Measurements from ENCODE around the gene SPIB.
"Not testable (repeated sequence)": the region's sequence is repeated elsewhere in the genome, so short reads cannot be mapped to it uniquely, and the experiment has no call there.

Gene SPIB

GRCh38 chr19:50435221-50435620 is 16.5 kb downstream of the SPIB start:
- no peak overlapping the region for H3K4me3 ChIP-seq (ENCODE audit: low read depth, low read length)

- no peak overlapping the region for H3K4me3 ChIP-seq (ENCODE audit: low read depth, low read length)
Observed at GRCh38 chr19:50435627-50436026, 16.9 kb downstream of the SPIB start.

DNA sequence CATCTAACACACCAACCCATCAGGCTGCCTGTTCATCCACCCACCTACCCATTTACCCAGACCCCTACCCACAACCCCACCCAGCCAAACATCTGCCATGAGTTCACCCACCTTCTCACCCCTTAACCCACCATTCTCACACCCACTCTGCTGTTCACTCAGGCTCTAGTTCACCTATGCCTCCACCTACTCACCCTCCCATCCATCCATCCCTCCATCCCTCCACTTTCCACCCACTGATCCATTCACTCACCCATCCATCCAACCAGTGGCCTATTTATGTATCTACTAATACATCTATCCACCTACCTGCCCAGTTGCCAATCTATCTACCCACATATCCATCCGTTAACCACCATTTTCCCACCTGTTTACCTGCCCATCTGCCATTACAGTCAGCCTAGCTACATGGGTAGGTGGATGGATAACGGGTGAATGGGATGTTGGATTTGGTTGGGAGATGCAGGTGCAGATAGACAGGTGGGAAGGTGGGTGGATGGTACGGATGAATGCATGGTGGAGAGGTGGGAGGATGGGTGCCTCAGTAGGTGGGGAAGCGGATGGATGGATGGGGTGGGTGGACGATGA is 19.2 kb downstream of the SPIB start:
- H3K4me3 ChIP-seq (ENCODE audit: low read depth, low read length), result no peak overlapping the region

GRCh38 chr19:50439130-50439529 is 20.4 kb downstream of the SPIB start:
- H3K4me3 ChIP-seq (ENCODE audit: low read depth, low read length), result not testable (repeated sequence)

GRCh38 chr19:50444059-50444458 is 25.3 kb downstream of the SPIB start:
- H3K4me3 ChIP-seq (ENCODE audit: low read depth, low read length), result no peak overlapping the region

DNA sequence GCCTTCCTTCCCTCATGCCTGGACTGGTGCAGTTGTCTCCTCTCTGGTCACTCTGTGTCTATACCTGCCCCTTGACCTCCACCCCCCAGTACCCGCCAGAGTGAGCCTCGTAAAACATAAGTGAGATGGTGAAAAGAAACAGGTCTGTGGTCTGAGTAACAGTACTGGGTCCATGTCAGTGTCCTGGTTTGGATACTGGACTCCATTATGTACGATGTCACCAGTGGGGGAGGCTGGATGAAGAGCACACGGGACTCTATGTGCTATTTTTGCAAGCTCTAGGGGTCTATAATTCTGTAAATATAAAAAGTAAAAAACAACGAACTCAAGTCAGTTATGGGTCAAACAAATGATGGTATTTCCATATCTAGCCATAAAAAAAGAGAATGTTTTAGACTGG is 28.3 kb downstream of the SPIB start:
- no peak overlapping the region for H3K4me3 ChIP-seq (ENCODE audit: low read depth, low read length)

GRCh38 chr19:50447750-50448149 is 29.0 kb downstream of the SPIB start:
- no peak overlapping the region for H3K4me3 ChIP-seq (ENCODE audit: low read depth, low read length)

GRCh38 chr19:50449236-50449899 is 30.6 kb downstream of the SPIB start:
- H3K4me3 ChIP-seq (ENCODE audit: low read depth, low read length), result no peak overlapping the region

DNA sequence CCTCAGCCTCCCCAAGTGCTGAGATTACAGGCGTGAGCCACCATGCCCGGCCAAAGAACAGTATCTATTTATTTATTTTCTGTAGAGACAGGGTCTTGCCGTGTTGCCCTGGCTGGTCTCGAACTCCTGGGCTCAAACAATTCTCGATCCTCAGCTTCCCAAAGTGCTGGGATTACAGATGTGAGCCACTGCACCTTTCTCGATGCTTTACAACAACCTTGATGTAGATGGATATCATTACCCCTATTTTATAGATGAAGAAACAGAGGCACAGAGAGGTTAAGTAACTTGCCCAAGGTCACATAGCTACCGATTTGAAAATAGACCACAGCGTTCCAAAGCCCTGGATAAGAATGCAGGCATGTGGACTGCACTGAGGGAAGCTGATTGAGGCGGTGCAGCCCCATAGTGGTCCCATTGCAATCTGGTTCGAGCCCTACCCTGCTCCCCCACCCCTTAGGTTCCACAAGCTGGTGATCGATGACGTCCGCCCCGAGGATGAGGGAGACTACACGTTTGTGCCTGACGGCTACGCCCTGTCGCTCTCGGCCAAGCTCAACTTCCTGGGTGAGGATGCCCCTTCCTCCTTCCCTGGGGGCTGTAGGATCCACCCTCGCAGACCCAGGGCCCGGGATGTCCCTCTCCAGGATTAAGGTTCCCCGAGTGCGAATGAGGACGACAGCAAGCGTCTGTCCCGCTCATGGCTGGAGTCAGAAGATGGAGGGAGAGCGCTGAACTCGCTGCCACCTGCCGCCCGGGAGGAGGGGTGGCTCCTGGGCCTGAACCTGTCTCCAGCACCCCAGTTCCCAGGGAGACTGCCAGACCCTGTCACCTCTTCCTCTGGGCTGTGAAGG is 31.9 kb downstream of the SPIB start:
- H3K4me3 ChIP-seq (ENCODE audit: low read depth, low read length), result no peak overlapping the region

DNA sequence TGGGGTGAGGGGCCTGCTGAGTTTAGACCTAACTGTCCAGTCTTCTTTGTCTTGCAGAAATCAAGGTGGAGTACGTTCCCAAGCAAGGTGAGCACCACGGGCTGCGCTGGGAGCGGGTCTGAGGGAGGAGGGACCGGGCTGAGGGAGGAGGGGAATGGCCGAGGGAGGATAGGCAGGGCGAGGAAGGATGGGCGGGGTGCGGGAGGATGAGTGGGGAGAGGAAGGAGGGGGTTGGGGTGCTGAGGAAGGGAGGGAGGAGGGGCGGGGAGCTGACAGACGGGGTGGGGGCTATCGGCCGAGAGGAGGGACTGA is 32.4 kb downstream of the SPIB start:
- H3K4me3 ChIP-seq (ENCODE audit: low read depth, low read length), result no peak overlapping the region

DNA sequence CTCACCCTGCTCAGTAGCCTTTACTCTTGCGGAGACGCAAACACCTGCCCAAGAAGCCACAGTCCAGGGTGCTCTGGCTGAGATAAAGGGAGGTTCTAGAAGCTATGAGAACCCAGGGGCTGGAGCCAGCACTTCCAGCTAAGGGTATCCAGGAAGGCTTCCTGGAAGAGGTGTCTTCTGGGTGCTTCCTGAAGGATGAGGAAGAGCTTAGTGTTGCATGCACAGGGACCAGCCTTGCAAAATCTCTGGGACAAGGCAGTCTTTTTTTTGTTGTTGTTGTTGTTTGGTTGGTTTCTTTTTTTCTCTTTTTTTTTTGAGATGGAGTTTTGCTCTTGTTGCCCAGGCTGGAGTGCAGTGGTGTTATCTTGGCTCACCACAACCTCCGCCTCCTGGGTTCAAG is 34.5 kb downstream of the SPIB start:
- H3K4me3 ChIP-seq (ENCODE audit: low read depth, low read length), result no peak overlapping the region

DNA sequence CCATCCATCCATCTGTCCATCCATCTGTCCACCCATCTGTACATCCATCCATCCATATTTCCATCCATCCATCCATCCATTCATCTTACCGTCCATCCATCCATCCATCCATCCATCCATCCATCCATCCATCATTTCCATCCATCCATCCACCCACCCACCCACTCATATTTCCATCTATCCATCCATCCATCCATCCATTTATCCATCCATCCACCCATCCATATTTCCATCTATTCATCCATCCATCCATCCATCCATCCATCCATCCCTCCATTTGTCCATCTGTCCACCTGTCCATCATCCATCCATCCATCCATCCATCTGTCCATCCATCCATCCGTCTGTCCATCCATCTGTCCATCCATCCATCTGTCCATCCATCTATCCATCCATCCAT is 37.3 kb downstream of the SPIB start:
- H3K4me3 ChIP-seq (ENCODE audit: low read depth, low read length), result no peak overlapping the region

DNA sequence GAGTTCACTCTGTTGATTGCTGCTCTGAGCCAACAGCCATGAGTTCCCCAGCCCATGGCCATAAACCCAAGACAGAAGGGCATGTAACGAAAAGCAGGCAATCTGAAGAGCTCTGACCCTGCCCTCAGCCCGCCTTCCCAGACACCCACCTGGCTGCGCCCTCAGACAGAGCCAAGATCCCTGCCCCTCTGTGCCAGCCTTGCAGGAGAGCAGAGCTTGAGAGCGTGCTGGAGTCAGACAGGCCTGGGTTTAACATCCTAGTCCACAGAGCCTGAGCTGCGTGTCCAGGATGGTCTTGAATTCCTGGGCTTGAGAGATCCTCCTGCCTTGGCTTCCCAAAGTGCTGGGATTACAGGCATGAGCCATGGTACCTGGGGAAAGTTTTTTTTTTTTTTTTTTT is 38.6 kb downstream of the SPIB start:
- no peak overlapping the region for H3K4me3 ChIP-seq (ENCODE audit: low read depth, low read length)

DNA sequence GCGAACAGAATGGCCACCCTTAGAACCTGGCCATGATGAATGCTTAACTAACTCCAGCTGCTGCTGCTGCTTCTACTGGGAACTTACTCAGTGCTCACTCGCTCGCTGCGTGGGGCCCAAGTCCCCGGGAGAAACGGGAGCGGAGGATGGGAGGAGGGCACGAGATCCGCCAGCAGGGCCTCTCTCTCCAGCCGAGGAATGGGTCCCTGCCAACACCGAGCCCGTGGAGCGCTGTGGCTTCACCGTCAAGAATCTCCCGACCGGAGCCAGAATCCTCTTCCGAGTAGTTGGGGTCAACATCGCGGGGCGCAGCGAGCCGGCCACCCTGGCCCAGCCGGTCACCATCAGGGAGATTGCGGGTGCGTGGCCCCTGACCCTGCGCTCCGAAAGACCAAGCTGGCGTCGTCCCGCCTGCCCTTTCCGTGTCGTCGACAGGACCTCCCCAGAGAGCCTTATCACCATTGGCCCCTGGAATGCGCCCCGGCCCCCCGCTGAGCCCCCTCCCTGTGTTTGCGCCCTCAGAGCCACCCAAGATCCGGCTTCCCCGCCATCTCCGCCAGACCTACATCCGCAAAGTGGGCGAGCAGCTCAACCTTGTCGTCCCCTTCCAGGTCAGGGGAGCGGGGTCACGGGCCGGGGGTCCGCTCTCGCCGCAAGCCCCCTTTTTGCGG is 39.8 kb downstream of the SPIB start:
- H3K4me3 ChIP-seq (ENCODE audit: low read depth, low read length), result no peak overlapping the region

- H3K4me3 ChIP-seq (ENCODE audit: low read depth, low read length), result no peak overlapping the region
Observed at GRCh38 chr19:50459067-50459456, 40.3 kb downstream of the SPIB start.

GRCh38 chr19:50459638-50460037 is 40.9 kb downstream of the SPIB start:
- H3K4me3 ChIP-seq (ENCODE audit: low read depth, low read length), result no peak overlapping the region

- no peak overlapping the region for H3K4me3 ChIP-seq (ENCODE audit: low read depth, low read length)
Observed at GRCh38 chr19:50460161-50460765, 41.5 kb downstream of the SPIB start.

GRCh38 chr19:50461066-50461875 is 42.5 kb downstream of the SPIB start:
- no peak overlapping the region for H3K4me3 ChIP-seq (ENCODE audit: low read depth, low read length)

DNA sequence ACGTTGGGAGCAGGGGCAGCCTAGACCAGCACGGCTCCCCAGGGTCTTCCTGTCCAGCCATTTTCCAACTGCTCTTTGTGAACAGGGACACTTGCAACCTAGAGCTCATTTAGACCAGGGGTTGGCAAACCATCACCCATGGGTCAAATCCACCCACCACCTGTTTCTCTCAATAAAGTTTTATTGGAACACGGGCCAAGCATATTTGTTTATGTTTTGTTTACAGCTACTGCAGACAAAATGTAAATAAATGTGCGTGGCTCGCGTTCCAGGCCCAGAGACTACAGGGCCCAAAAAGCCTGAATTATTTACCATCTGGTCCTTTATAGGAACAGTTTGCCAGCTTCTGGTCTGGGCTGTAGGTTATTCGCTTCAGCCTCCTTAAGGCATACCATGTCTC is 44.2 kb downstream of the SPIB start:
- H3K4me3 ChIP-seq (ENCODE audit: low read depth, low read length), result no peak overlapping the region

DNA sequence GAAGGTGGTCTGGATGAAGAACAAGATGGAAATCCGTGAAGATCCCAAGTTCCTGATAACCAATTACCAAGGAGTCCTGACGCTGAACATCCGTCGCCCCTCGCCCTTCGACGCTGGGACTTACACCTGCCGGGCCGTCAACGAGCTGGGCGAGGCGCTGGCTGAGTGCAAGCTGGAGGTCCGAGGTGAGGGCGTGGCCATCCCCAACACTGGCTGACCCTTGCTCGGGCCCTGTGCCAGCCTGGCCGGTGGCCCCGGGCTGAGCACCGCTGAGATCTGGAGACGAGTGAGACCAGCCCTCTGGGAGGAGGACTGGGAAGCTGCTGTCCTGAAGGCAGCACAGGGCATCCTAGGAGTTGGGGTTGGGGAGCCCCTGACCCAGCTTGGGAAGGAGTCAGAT is 45.6 kb downstream of the SPIB start:
- no peak overlapping the region for H3K4me3 ChIP-seq (ENCODE audit: low read depth, low read length)

DNA sequence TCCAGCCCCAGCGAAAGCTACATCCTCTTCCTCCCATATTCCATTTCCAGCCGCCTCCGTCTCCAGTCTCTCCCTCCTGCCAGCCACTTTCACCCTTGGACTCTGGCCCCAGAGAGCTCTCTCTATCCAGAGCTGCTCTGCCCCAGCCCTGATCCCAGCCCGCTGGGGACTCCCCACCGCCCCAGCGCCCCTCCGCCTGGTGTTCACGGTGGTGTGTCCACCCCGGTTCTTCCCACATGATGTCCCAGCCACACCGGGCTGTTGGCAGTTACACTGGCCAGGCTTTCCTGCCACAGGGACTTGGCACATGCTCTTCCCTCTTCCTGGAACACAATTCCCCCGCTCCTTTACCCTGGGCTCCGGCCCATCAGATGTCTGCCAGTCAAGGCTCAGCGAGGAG is 46.3 kb downstream of the SPIB start:
- no peak overlapping the region for H3K4me3 ChIP-seq (ENCODE audit: low read depth, low read length)

All from iPS-11a (cell line).